GM12878 (cell line): ENCODE results near the gene ADAMTS16. TPM values are rescaled to one million over a fixed set of nuclear protein-coding genes. Genes with fewer than 3 reads are reported as not detected.

Source experiments
- ATAC-seq: fragments of 200-7000 bp; cut with Tn5 transposase; 3 replicates; pipeline ENCODE4 v1.9.1; 2020; ENCODE audit warnings: mild to moderate bottlenecking, moderate library complexity
- BruUV-seq: library from RNA; stranded (reverse); fragments of 400-500 nt; replicated peaks from 2 replicates; lab custom pipeline; 2021; lab: Mats Ljungman, UMichigan
- CTCF ChIA-PET: fragments of 300-600 bp; sonication (Branson Sonifier 250); formaldehyde crosslinking; extraction: SDS; loops from one replicate; lab custom pipeline; 2021; ENCODE audit warnings: inconsistent platforms; lab: Yijun Ruan, JAX
- POLR2A ChIA-PET: fragments of 350-600 bp; formaldehyde crosslinking; extraction: SDS; loops from one replicate; lab custom pipeline; 2021; ENCODE audit warnings: inconsistent platforms; lab: Charles Lee
- RAD21 ChIA-PET: fragments of 300-600 bp; sonication (Branson Sonifier 250); formaldehyde crosslinking; loops from one replicate; lab custom pipeline; 2023; ENCODE audit warnings: antibody characterized with exemption; ENCODE audit not compliant: unreplicated experiment; lab: Charles Lee
- SMC1A ChIA-PET: fragments of 300-600 bp; sonication (Branson Sonifier 250); formaldehyde crosslinking; loops from one replicate; lab custom pipeline; 2023; ENCODE audit not compliant: unreplicated experiment, uncharacterized antibody; lab: Charles Lee
- DNase-seq: peaks from one replicate; pipeline ENCODE4 v3.0.0-alpha.2; 2011; ENCODE audit warnings: low read depth, low spot score
- FAIRE-seq: peaks from 3 replicates; lab custom pipeline; 2011; peaks lifted over from hg19 to GRCh38; lab: Jason Lieb, UNC
- H2AFZ ChIP-seq: 2 replicates; pipeline ENCODE4 v1.6.0; 2011; ENCODE audit warnings: low read depth, low read length, control low read depth; ENCODE audit not compliant: control insufficient read depth
- H3K27ac ChIP-seq: 2 replicates; pipeline ENCODE4 v1.5.1; 2011; ENCODE audit warnings: control low read depth; ENCODE audit not compliant: control insufficient read depth, insufficient read depth
- H3K27me3 ChIP-seq, 2 experiments: replicated peaks in 1 of 2; 2 replicates each; pipeline versions ENCODE4 v1.6.0 to v1.6.1; 2011; ENCODE audit warnings: low read length in 1 of 2; ENCODE audit not compliant: control insufficient read depth in 2 of 2, insufficient read depth in 2 of 2
- H3K36me3 ChIP-seq, 2 experiments: 2 replicates each; pipeline ENCODE4 v1.5.1; 2011; ENCODE audit warnings: low read length in 1 of 2; ENCODE audit not compliant: control insufficient read depth in 2 of 2, insufficient read depth in 2 of 2
- H3K4me1 ChIP-seq: 2 replicates; pipeline ENCODE4 v1.6.1; 2011; ENCODE audit warnings: mild to moderate bottlenecking, low read length, moderate library complexity, mixed read lengths; ENCODE audit not compliant: control insufficient read depth, insufficient read depth
- H3K4me2 ChIP-seq: 2 replicates; pipeline ENCODE4 v1.6.0; 2011; ENCODE audit warnings: control low read depth; ENCODE audit not compliant: control insufficient read depth, insufficient read depth
- H3K4me3 ChIP-seq: fragments of 200-600 bp; sonication (generic); 2 replicates; pipeline ENCODE4 v1.5.1; 2016
- H3K79me2 ChIP-seq: 2 replicates; pipeline ENCODE4 v1.6.0; 2011; ENCODE audit warnings: low read length; ENCODE audit not compliant: control insufficient read depth, insufficient read depth
- H3K9ac ChIP-seq: 2 replicates; pipeline ENCODE4 v1.8.0; 2011; ENCODE audit warnings: low read length, control low read depth, mixed read lengths; ENCODE audit not compliant: control insufficient read depth, insufficient read depth
- H3K9me3 ChIP-seq: replicated peaks from 3 replicates; pipeline ENCODE4 v1.5.1; 2011; ENCODE audit warnings: mild to moderate bottlenecking, low read length; ENCODE audit not compliant: control insufficient read depth, insufficient read depth
- H4K20me1 ChIP-seq: 2 replicates; pipeline ENCODE4 v1.6.0; 2011; ENCODE audit not compliant: control insufficient read depth, insufficient read depth
- BMI1 ChIP-seq: fragments of 450-650 bp; IDR thresholded peaks from 2 replicates; pipeline ENCODE4 v1.6.1; 2016; ENCODE audit warnings: mild to moderate bottlenecking, moderate library complexity, borderline replicate concordance
- CBFB ChIP-seq: IDR thresholded peaks from 2 replicates; pipeline ENCODE4 v1.6.1; 2016; ENCODE audit warnings: antibody characterized with exemption, low read depth
- CHD4 ChIP-seq: fragments of 200-600 bp; sonication (generic); IDR thresholded peaks from 2 replicates; pipeline ENCODE4 v1.6.1; 2016; ENCODE audit warnings: mild to moderate bottlenecking
- CTCF ChIP-seq, 3 experiments: IDR thresholded peaks in 2 of 3; conservative IDR thresholded peaks in 1 of 3; 2 replicates each; pipeline ENCODE4 v1.5.1; 2011; ENCODE audit warnings: low read depth in 3 of 3, low read length in 3 of 3, mild to moderate bottlenecking in 3 of 3, control low read depth in 2 of 3, moderate library complexity in 2 of 3, inconsistent platforms in 1 of 3, mixed read lengths in 1 of 3; ENCODE audit not compliant: control insufficient read depth in 2 of 3, insufficient read depth in 1 of 3; ENCODE audit errors: extremely low read depth in 1 of 3
- EGR1 ChIP-seq, 2 experiments: IDR thresholded peaks; 1 replicate in 1 of 2; 2 replicates in 1 of 2; pipeline ENCODE4 v1.6.1; 2011 to 2012; ENCODE audit warnings: low read depth in 2 of 2, low read length in 2 of 2, borderline replicate concordance in 1 of 2, mild to moderate bottlenecking in 1 of 2, moderate library complexity in 1 of 2
- GABPA ChIP-seq: IDR thresholded peaks from 2 replicates; pipeline ENCODE4 v1.6.1; 2014; ENCODE audit warnings: antibody characterized with exemption, low read depth, mild to moderate bottlenecking, inconsistent platforms
- HDGF ChIP-seq: fragments of 450-650 bp; IDR thresholded peaks from 2 replicates; pipeline ENCODE4 v1.6.1; 2016; ENCODE audit warnings: antibody characterized with exemption
- KLF5 ChIP-seq: fragments of 450-650 bp; IDR thresholded peaks from 2 replicates; pipeline ENCODE4 v1.6.1; 2014; ENCODE audit warnings: mild to moderate bottlenecking; ENCODE audit not compliant: partially characterized antibody
- MTA2 ChIP-seq: fragments of 450-650 bp; IDR thresholded peaks from 2 replicates; pipeline ENCODE4 v1.6.1; 2016; ENCODE audit warnings: low read depth, mild to moderate bottlenecking, moderate library complexity
- NFYB ChIP-seq: IDR thresholded peaks from 2 replicates; pipeline ENCODE4 v1.6.1; 2011; ENCODE audit warnings: low read depth, mild to moderate bottlenecking, low read length, improper control_type of control experiment, moderate library complexity; ENCODE audit not compliant: insufficient read depth
- NR2C1 ChIP-seq: fragments of 450-650 bp; IDR thresholded peaks from 2 replicates; pipeline ENCODE4 v1.6.1; 2017; ENCODE audit warnings: antibody characterized with exemption, mild to moderate bottlenecking, moderate library complexity
- NR2F1 ChIP-seq: fragments of 450-650 bp; conservative IDR thresholded peaks from 2 replicates; pipeline ENCODE4 v1.6.1; 2017; ENCODE audit warnings: mild to moderate bottlenecking
- NRF1 ChIP-seq: conservative IDR thresholded peaks from 2 replicates; pipeline ENCODE4 v1.6.1; 2011; ENCODE audit warnings: mild to moderate bottlenecking, low read depth, low read length, improper control_type of control experiment
- PKNOX1 ChIP-seq: fragments of 450-650 bp; IDR thresholded peaks from 2 replicates; pipeline ENCODE4 v1.6.1; 2016; ENCODE audit warnings: mild to moderate bottlenecking
- RAD21 ChIP-seq: IDR thresholded peaks from 2 replicates; pipeline ENCODE4 v1.6.1; 2011; ENCODE audit warnings: mild to moderate bottlenecking, low read depth, low read length, moderate library complexity; ENCODE audit not compliant: insufficient read depth
- SPI1 ChIP-seq: IDR thresholded peaks from 2 replicates; pipeline ENCODE4 v1.6.1; 2011; ENCODE audit warnings: low read depth, mild to moderate bottlenecking, low read length, moderate library complexity, borderline replicate concordance; ENCODE audit not compliant: insufficient read depth
- TCF7 ChIP-seq: IDR thresholded peaks from 2 replicates; pipeline ENCODE4 v1.6.1; 2014; ENCODE audit warnings: antibody characterized with exemption, borderline replicate concordance
- ZNF687 ChIP-seq: fragments of 450-650 bp; IDR thresholded peaks from 2 replicates; pipeline ENCODE4 v1.6.1; 2017; ENCODE audit warnings: mild to moderate bottlenecking, moderate library complexity
- ZZZ3 ChIP-seq: IDR thresholded peaks from 2 replicates; pipeline ENCODE4 v1.6.1; 2011; ENCODE audit warnings: low read depth; ENCODE audit not compliant: control insufficient read depth, insufficient read length
- WGBS: methylation state at CpG from one replicate; pipeline ENCODE4 v1.1.6; 2016; ENCODE audit warnings: low lambda C conversion rate; ENCODE audit not compliant: insufficient replicate concordance, insufficient coverage; ENCODE audit errors: missing lambda C conversion rate; 5-methylcytosine and 5-hydroxymethylcytosine counted together
- in situ Hi-C: fragments of 300-500 bp; cut with MboI; formaldehyde crosslinking; loops from 9 replicates; pipeline ENCODE4 v1.14.3; 2018; ENCODE audit warnings: mixed read lengths
- intact Hi-C: fragments of 100-400 bp; cut with micrococcal nuclease; formaldehyde crosslinking; loops from one replicate; pipeline ENCODE4 v1.14.2; 2022; ENCODE audit not compliant: unreplicated experiment
- polyA plus RNA-seq, 11 experiments: library from polyadenylated mRNA; depleted of rRNA in 4 of 11; unstranded in 6 of 11; stranded (reverse) in 5 of 11; fragments of >200 nt; fragmentation: Nextera tagmentation in 4 of 11; fragmentation: Illumina TruSeq in 1 of 11; extraction: Ambion mirVana in 4 of 11; extraction: Trizol in 1 of 11; gene quantifications; 1 replicate in 1 of 11; 2 replicates in 10 of 11; pipeline versions ENCODE4 v1.2.1 to v1.2.3, GENCODE V29; 2011 to 2016; ENCODE audit warnings: inconsistent platforms in 2 of 11, missing spikeins in 2 of 11, low read depth in 1 of 11
- total RNA-seq, 4 experiments: library from RNA; depleted of rRNA in 3 of 4; stranded (reverse); fragments of >200 nt in 3 of 4; fragmentation: Illumina TruSeq in 1 of 4; extraction: Trizol in 1 of 4; gene quantifications; 2 replicates each; pipeline versions ENCODE4 v1.2.1 to v1.2.3, GENCODE V29; 2013 to 2021

The ADAMTS16 gene
- total and polyA plus RNA-seq, 10 of the 15 experiments (the other 5 are each of a cell fraction or from before 2014, with no cell fraction given): 0.04 TPM; not detected in 9

GRCh38 chr5:5273976-5274375 lies 133.8 kb downstream of the ADAMTS16 start (continued):
- no peak for TF ChIP-seq MTA2
- TF ChIP-seq TCF7: no peak
- no peak for TF ChIP-seq NR2C1
- no peak for TF ChIP-seq NFYB
- no peak for TF ChIP-seq NR2F1
- no peak for TF ChIP-seq HDGF
- TF ChIP-seq PKNOX1: no peak

GRCh38 chr5:5275211-5275610 lies 135.1 kb downstream of the ADAMTS16 start:
- Histone ChIP-seq H3K27ac (no peak overlapping the region), H3K9ac (no peak overlapping the region), H3K27me3 (no peaks in the 10 kb centered on the region), H3K4me1 (no peaks in the 10 kb centered on the region), H2AFZ (no peak overlapping the region), H3K4me2 (no peak overlapping the region), H3K36me3 (no peaks in the 10 kb centered on the region), H4K20me1 (no peaks in the 10 kb centered on the region), H3K79me2 (no peaks in the 10 kb centered on the region), H3K4me3 (no peak overlapping the region), H3K9me3 (no peaks in the 10 kb centered on the region)
- FAIRE-seq: no peak
- intact Hi-C loops: no loop called here
- in situ Hi-C loops: no loop called here
- RAD21 ChIA-PET: no interaction called here
- SMC1A ChIA-PET: no interaction called here
- POLR2A ChIA-PET: no interaction called here
- ATAC-seq: no peak
- CTCF ChIA-PET: no interaction called here
- no peak for DNase-seq
- WGBS: 17% methylated on average over 1 of the region's 1 CpG
- no TSS peak for BruUV-seq
- TF ChIP-seq EGR1 (IDR thresholded peaks at IDR 0.05; ENCODE audit: borderline replicate concordance in 1 of 2, low read depth in 2 of 2, low read length in 2 of 2): no peak
- no peak for TF ChIP-seq CBFB
- no peak for TF ChIP-seq ZNF687
- no peak for TF ChIP-seq NRF1
- TF ChIP-seq KLF5: no peak
- TF ChIP-seq RAD21: no peak
- TF ChIP-seq CTCF (IDR thresholded peaks at IDR 0.05 in 2 of 3, conservative IDR thresholded peaks at IDR 0.05 in 1 of 3; ENCODE audit: control insufficient read depth in 2 of 3, extremely low read depth in 1 of 3, insufficient read depth in 1 of 3, low read depth in 3 of 3, low read length in 3 of 3): no peak
- TF ChIP-seq SPI1: no peak
- TF ChIP-seq GABPA: no peak
- TF ChIP-seq ZZZ3: no peak
- TF ChIP-seq NFYB: no peak
- TF ChIP-seq BMI1: no peak
- TF ChIP-seq CHD4: no peak
